A549 treated with ZK216348 at 1 μM for 4 hours (cell line): ENCODE results near the gene LINC01488. TPM values are rescaled to one million over a fixed set of nuclear protein-coding genes. Genes with fewer than 3 reads are reported as not detected.

ENCODE experiments used
- total RNA-seq: library from RNA; stranded (reverse); fragments of 200-300 nt; extraction: Qiagen RNA extraction; gene quantifications from 5 replicates; pipeline ENCODE4 v1.2.3, GENCODE V29; 2022; ENCODE audit warnings: low read depth

The LINC01488 gene
- total RNA-seq = not detected in 5 replicates

GRCh38 chr11:69481393-69481844 is at the start of gene LINC01488:
LINC01488 (plus strand) TSS chr11:69481663.

Other genes with a start within 250 kb of the LINC01488 start
- gene MYEOV, start 187.5 kb upstream of the LINC01488 start, total RNA-seq = 97.8 to 134 TPM (median 127 TPM) in 5 replicates
- 157 to 270 TPM (median 221 TPM) in 5 replicates for gene CCND1, start 159.5 kb downstream of the LINC01488 start, total RNA-seq
- gene LTO1, start 193.7 kb downstream of the LINC01488 start, total RNA-seq = 28.7 to 38.5 TPM (median 32.2 TPM) in 5 replicates
- 0.09 to 0.14 TPM (median 0.10 TPM) in 4 of 5 replicates, not detected in the other for gene FGF19, start 222.4 kb downstream of the LINC01488 start, total RNA-seq